GM15510 (cell line): ENCODE measurements around the gene AWAT2.

Source experiments
- POLR2A ChIP-seq: IDR thresholded peaks from 3 replicates; pipeline ENCODE4 v1.6.1; 2011; ENCODE audit warnings: borderline replicate concordance; ENCODE audit not compliant: insufficient read length; ENCODE audit errors: extremely low read depth

The AWAT2 gene

GRCh38 chrX:70052895-70053615 lies 3.3 kb upstream of the AWAT2 start:
- TF ChIP-seq POLR2A: no peak

- TF ChIP-seq POLR2A: no peak
These were observed 332 bp downstream of the AWAT2 start for GRCh38 chrX:70049406-70049805.

GRCh38 chrX:70046978-70047377 lies 2.8 kb downstream of the AWAT2 start:
- TF ChIP-seq POLR2A: no peak

GRCh38 chrX:70044541-70045245 lies 5.0 kb downstream of the AWAT2 start:
- no peak for TF ChIP-seq POLR2A

GRCh38 chrX:70043685-70044084 lies 6.1 kb downstream of the AWAT2 start:
- no peak for TF ChIP-seq POLR2A

GRCh38 chrX:70042399-70043371 lies 7.1 kb downstream of the AWAT2 start:
- TF ChIP-seq POLR2A: no peak

- no peak for TF ChIP-seq POLR2A
These were observed 7.7 kb downstream of the AWAT2 start for GRCh38 chrX:70041993-70042392.

- TF ChIP-seq POLR2A: no peak
These were observed 10.0 kb downstream of the AWAT2 start for GRCh38 chrX:70039758-70040157.

GRCh38 chrX:70038951-70039350 lies 10.8 kb downstream of the AWAT2 start:
- TF ChIP-seq POLR2A: no peak

- no peak for TF ChIP-seq POLR2A
These were observed 11.2 kb downstream of the AWAT2 start for GRCh38 chrX:70038515-70038914.

GRCh38 chrX:70034646-70035045 lies 15.1 kb downstream of the AWAT2 start:
- no peak for TF ChIP-seq POLR2A

- no peak for TF ChIP-seq POLR2A
These were observed 16.2 kb downstream of the AWAT2 start for GRCh38 chrX:70033348-70034051.

GRCh38 chrX:70032792-70033191 lies 16.9 kb downstream of the AWAT2 start:
- TF ChIP-seq POLR2A: no peak

GRCh38 chrX:70030301-70030767 lies 19.4 kb downstream of the AWAT2 start:
- TF ChIP-seq POLR2A: no peak
